Activated CD4-positive, alpha-beta T cell treated with anti-CD3 and anti-CD28 coated beads, Interleukin-2, amount 10 ng/mL, durations not matched to agents 24 days and 14 days (primary cell): ENCODE measurements around the gene SLC2A11. TPM values are rescaled to one million over a fixed set of nuclear protein-coding genes. Genes with fewer than 3 reads are reported as not detected.

Experiments used
- DNase-seq: peaks from one replicate; pipeline ENCODE4 v3.0.0; 2022
- H3K27ac Mint-ChIP-seq: one replicate; pipeline ENCODE4 v1.8.0; 2022; ENCODE audit warnings: mild to moderate bottlenecking, mixed read lengths
- H3K27me3 Mint-ChIP-seq: one replicate; pipeline ENCODE4 v1.8.0; 2022; ENCODE audit warnings: mixed read lengths
- H3K36me3 Mint-ChIP-seq: one replicate; pipeline ENCODE4 v1.8.0; 2022; ENCODE audit warnings: low read depth, mild to moderate bottlenecking, mixed read lengths
- H3K4me1 Mint-ChIP-seq: one replicate; pipeline ENCODE4 v1.8.0; 2021; ENCODE audit warnings: mixed read lengths
- H3K4me3 Mint-ChIP-seq: one replicate; pipeline ENCODE4 v1.8.0; 2022; ENCODE audit warnings: mild to moderate bottlenecking, moderate library complexity, mixed read lengths
- H3K9me3 Mint-ChIP-seq: one replicate; pipeline ENCODE4 v1.8.0; 2021; ENCODE audit warnings: mixed read lengths
- intact Hi-C: fragments of 100-400 bp; cut with micrococcal nuclease; formaldehyde crosslinking; loops from one replicate; pipeline ENCODE4 v1.15.1; 2023
- total RNA-seq: library from RNA; stranded (reverse); gene quantifications from 2 replicates; pipeline ENCODE4 v1.2.3, GENCODE V29; 2022

Gene SLC2A11
- total RNA-seq, 1 donor from 2014 or later = 8.0 TPM

DNA sequence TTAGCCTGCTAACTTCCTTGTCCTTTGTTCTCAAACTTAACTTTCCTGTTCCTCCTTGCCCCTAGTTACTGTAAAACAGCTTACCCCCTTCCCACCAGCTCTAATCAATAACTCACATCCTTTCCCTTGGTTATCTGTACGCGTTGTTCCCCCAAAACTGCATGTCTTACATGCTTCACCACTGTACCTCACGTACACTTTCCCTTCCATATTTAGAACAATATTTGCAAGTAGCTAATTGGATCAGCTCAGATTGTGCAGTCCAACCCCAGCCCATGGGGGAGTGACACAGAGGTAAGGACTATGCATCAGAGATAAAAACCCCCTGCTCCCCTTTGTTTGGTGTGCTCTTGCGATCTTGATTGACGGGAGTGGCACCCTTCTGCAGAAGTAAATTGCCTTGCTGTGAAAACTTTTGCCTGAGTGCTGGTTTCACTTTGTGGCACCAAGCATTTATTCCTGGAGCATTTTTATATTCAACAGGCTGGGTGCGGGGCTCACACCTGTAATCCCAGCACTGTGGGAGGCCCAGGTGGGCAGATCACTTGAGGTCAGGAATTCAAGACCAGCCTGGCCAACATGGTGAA, 67.4 kb downstream of the SLC2A11 start:
- Mint-ChIP-seq H3K27me3 (no peaks in the 10 kb centered on the region), H3K4me3 (no peak overlapping the region), H3K4me1 (no peaks in the 10 kb centered on the region), H3K9me3 (peaks cover 11% of the 10 kb centered on the region), H3K27ac (no peak overlapping the region), H3K36me3 (peaks cover 1% of the 10 kb centered on the region)
- intact Hi-C loops = no loop called here
- DNase-seq = no peak

DNA sequence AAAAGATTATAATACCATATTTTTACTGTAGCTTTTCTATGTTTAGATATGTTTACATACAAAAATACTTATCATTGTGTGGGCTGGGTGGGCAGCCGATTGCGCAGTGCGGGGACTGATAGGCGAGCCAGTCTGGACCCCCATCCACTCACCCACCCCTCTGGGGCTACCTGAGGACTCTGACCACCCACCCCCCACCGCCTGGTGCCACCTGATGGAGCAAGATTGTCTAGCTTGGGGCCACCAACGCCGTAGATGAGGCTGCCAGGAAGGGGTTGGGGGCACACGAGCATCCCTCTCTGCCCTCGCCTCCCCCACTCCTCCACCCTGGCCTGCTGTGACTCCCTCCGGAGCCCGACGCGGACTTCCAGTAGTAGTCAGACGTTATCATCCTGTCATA, 68.9 kb downstream of the SLC2A11 start:
- Mint-ChIP-seq H3K9me3 (peaks cover 11% of the 10 kb centered on the region), H3K4me3 (no peak overlapping the region), H3K27me3 (no peaks in the 10 kb centered on the region), H3K36me3 (peaks cover 1% of the 10 kb centered on the region), H3K4me1 (no peaks in the 10 kb centered on the region), H3K27ac (no peak overlapping the region)
- intact Hi-C loops = no loop called here
- DNase-seq = no peak

Other genes starting within 250 kb of the SLC2A11 start
- 0.24 and 0.61 TPM in 2 replicates for gene DRICH1, start 225.6 kb upstream of the SLC2A11 start, total RNA-seq
- gene RGL4, start 166.9 kb upstream of the SLC2A11 start, total RNA-seq = 6.9 TPM in 2 replicates
- gene ZNF70, start 106.8 kb upstream of the SLC2A11 start, total RNA-seq = 2.5 and 2.6 TPM in 2 replicates
- not detected in 2 replicates for gene VPREB3, start 103.5 kb upstream of the SLC2A11 start, total RNA-seq
- gene C22orf15, start 94.9 kb upstream of the SLC2A11 start, total RNA-seq = 0.16 and 0.19 TPM in 2 replicates
- gene CHCHD10, start 89.9 kb upstream of the SLC2A11 start, total RNA-seq = 122 and 126 TPM in 2 replicates
- 0.50 and 0.70 TPM in 2 replicates for gene MMP11, start 85.0 kb upstream of the SLC2A11 start, total RNA-seq
- 89.9 and 92.2 TPM in 2 replicates for gene SMARCB1, start 70.9 kb upstream of the SLC2A11 start, total RNA-seq
- 13.4 and 14.8 TPM in 2 replicates for gene DERL3, start 18.9 kb upstream of the SLC2A11 start, total RNA-seq
- gene MIF, start 36.5 kb downstream of the SLC2A11 start, total RNA-seq = 1,352 and 1,382 TPM in 2 replicates
- gene GSTT2B, start 103.3 kb downstream of the SLC2A11 start, total RNA-seq = 0.36 TPM in 1 of 2 replicates, not detected in the other
- gene DDTL, start 109.0 kb downstream of the SLC2A11 start, total RNA-seq = 5.0 TPM in 2 replicates
- 106 and 108 TPM in 2 replicates for gene DDT, start 116.6 kb downstream of the SLC2A11 start, total RNA-seq
- gene GSTT2, start 122.3 kb downstream of the SLC2A11 start, total RNA-seq = 0.42 TPM in 1 of 2 replicates, not detected in the other
- gene GSTT4, start 147.6 kb downstream of the SLC2A11 start, total RNA-seq = not detected in 2 replicates
- gene CABIN1, start 153.4 kb downstream of the SLC2A11 start, total RNA-seq = 100 and 103 TPM in 2 replicates